ENCODE data around the gene PSD.

The PSD gene

GRCh38 chr10:102419269-102420180, 940 bp upstream of the PSD start:
- no peak for DNase-seq

GRCh38 chr10:102416695-102417094, 1.9 kb downstream of the PSD start:
- no peak for DNase-seq

GRCh38 chr10:102416283-102416682, 2.3 kb downstream of the PSD start:
- DNase-seq = no peak

- DNase-seq = no peak
Measured at GRCh38 chr10:102414749-102415148, 3.8 kb downstream of the PSD start.

- DNase-seq = no peak
Measured at GRCh38 chr10:102413806-102414561, 4.6 kb downstream of the PSD start.

GRCh38 chr10:102413053-102413705, 5.4 kb downstream of the PSD start:
- no peak for DNase-seq

- no peak for DNase-seq
Measured at GRCh38 chr10:102412293-102412692, 6.3 kb downstream of the PSD start.

- DNase-seq = no peak
Measured at GRCh38 chr10:102411341-102412255, 7.0 kb downstream of the PSD start.

GRCh38 chr10:102410429-102411073, 8.0 kb downstream of the PSD start:
- DNase-seq = no peak

GRCh38 chr10:102409604-102410428, 8.8 kb downstream of the PSD start:
- no peak for DNase-seq

- DNase-seq = no peak
Measured at GRCh38 chr10:102408728-102409603, 9.6 kb downstream of the PSD start.

GRCh38 chr10:102408131-102408727, 10.4 kb downstream of the PSD start:
- DNase-seq = no peak

GRCh38 chr10:102407425-102408130, 11.0 kb downstream of the PSD start:
- no peak for DNase-seq

GRCh38 chr10:102406815-102407214, 11.8 kb downstream of the PSD start:
- no peak for DNase-seq

GRCh38 chr10:102405632-102406031, 13.0 kb downstream of the PSD start:
- DNase-seq = no peak

- DNase-seq = no peak
Measured at GRCh38 chr10:102405108-102405571, 13.4 kb downstream of the PSD start.

- no peak for DNase-seq
Measured at GRCh38 chr10:102404361-102405107, 14.1 kb downstream of the PSD start.

- no peak for DNase-seq
Measured at GRCh38 chr10:102403115-102403514, 15.5 kb downstream of the PSD start.
